22Rv1 (cell line): ENCODE measurements around the gene PPM1B.

Experiments
- H3K27ac ChIP-seq: fragments of 450-650 bp; 2 replicates; pipeline ENCODE4 v1.5.1; 2017
- ZFX ChIP-seq: fragments of 450-650 bp; IDR thresholded peaks from 2 replicates; pipeline ENCODE4 v1.6.1; 2017; ENCODE audit warnings: antibody characterized with exemption, borderline replicate concordance
- TF ChIP-seq, protein P1 (sequence below): fragments of 450-650 bp; IDR thresholded peaks from 2 replicates; pipeline ENCODE4 v1.5.1; 2017; ENCODE audit warnings: mild to moderate bottlenecking

The PPM1B gene

GRCh38 chr2:44275927-44276303, 107.2 kb downstream of the PPM1B start:
- H3K27ac ChIP-seq = no peak overlapping the region
- TF ChIP-seq ZFX = no peak
- TF ChIP-seq, protein P1, sequence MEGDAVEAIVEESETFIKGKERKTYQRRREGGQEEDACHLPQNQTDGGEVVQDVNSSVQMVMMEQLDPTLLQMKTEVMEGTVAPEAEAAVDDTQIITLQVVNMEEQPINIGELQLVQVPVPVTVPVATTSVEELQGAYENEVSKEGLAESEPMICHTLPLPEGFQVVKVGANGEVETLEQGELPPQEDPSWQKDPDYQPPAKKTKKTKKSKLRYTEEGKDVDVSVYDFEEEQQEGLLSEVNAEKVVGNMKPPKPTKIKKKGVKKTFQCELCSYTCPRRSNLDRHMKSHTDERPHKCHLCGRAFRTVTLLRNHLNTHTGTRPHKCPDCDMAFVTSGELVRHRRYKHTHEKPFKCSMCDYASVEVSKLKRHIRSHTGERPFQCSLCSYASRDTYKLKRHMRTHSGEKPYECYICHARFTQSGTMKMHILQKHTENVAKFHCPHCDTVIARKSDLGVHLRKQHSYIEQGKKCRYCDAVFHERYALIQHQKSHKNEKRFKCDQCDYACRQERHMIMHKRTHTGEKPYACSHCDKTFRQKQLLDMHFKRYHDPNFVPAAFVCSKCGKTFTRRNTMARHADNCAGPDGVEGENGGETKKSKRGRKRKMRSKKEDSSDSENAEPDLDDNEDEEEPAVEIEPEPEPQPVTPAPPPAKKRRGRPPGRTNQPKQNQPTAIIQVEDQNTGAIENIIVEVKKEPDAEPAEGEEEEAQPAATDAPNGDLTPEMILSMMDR = no peak

- no peak overlapping the region for H3K27ac ChIP-seq
- TF ChIP-seq, protein P1 = no peak
- TF ChIP-seq ZFX = no peak
Measured at GRCh38 chr2:44277541-44277940, 108.9 kb downstream of the PPM1B start.

GRCh38 chr2:44280869-44281268, 112.2 kb downstream of the PPM1B start:
- H3K27ac ChIP-seq = no peak overlapping the region
- TF ChIP-seq, protein P1 = no peak
- TF ChIP-seq ZFX = no peak
